ENCODE data around the gene TTC7B. TPM values are rescaled to one million over a fixed set of nuclear protein-coding genes. Genes with fewer than 3 reads are reported as not detected.
"Not testable (repeated sequence)": the region's sequence is repeated elsewhere in the genome, so short reads cannot be mapped to it uniquely, and the experiment has no call there.

The TTC7B gene
- total RNA-seq, 1 experiment from 2014 or later = 70.6 TPM

GRCh38 chr14:90839024-90839888 lies 23.0 kb upstream of the TTC7B start:
- no peak overlapping the region for H3K4me3 ChIP-seq (replicated peaks in 1 of 2; ENCODE audit: low read depth in 1 of 2, low read length in 2 of 2)
- H3K9ac ChIP-seq (ENCODE audit: low read length) = no peak overlapping the region
- TF ChIP-seq CEBPB (IDR thresholded peaks at IDR 0.05; ENCODE audit: low read depth) (no peak), CBX3 (IDR thresholded peaks at IDR 0.05; ENCODE audit: low read depth) (no peak), ZNF274 (IDR thresholded peaks at IDR 0.05; ENCODE audit: low read depth, low read length) (no peak), ZFX (IDR thresholded peaks at IDR 0.05) (no peak), SP1 (IDR thresholded peaks at IDR 0.05; ENCODE audit: low read depth) (no peak), POLR2A (IDR thresholded peaks at IDR 0.05; ENCODE audit: borderline replicate concordance, extremely low read depth, insufficient read depth, insufficient read length) (no peak), RAD21 (IDR thresholded peaks at IDR 0.05; ENCODE audit: low read depth) (no peak), EZH2phosphoT487 (IDR thresholded peaks at IDR 0.05; ENCODE audit: borderline replicate concordance) (no peak), JUND (IDR thresholded peaks at IDR 0.05) (no peak), TCF7L2 (IDR thresholded peaks at IDR 0.05; ENCODE audit: borderline replicate concordance, extremely low read depth, insufficient read depth, insufficient read length) (no peak), EZH2 (IDR thresholded peaks at IDR 0.05) (no peak), YY1 (IDR thresholded peaks at IDR 0.05; ENCODE audit: extremely low read depth, insufficient replicate concordance, low read depth, low read length) (no peak), POLR2AphosphoS5 (IDR thresholded peaks at IDR 0.05; ENCODE audit: low read depth, low read length) (no peak)
- TF ChIP-seq, protein P1, sequence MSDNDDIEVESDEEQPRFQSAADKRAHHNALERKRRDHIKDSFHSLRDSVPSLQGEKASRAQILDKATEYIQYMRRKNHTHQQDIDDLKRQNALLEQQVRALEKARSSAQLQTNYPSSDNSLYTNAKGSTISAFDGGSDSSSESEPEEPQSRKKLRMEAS (IDR thresholded peaks at IDR 0.05) = no peak
- ChIA-PET RAD21 (ENCODE audit: low non-redundant PET in 1 of 2, low total read pairs in 2 of 2, uncharacterized antibody in 2 of 2, unreplicated experiment in 2 of 2) (no interaction called here), POLR2A (no interaction called here), CTCF (no interaction called here)
- intact Hi-C loops (cut with micrococcal nuclease) = no loop called here
- H3K4me2 ChIP-seq (ENCODE audit: low read length) = no peak overlapping the region
- no peaks in the 10 kb centered on the region for H3K79me2 ChIP-seq (ENCODE audit: insufficient read depth, low read length)
- no peaks in the 10 kb centered on the region for H3K9me3 ChIP-seq (ENCODE audit: control insufficient read depth in 1 of 2, insufficient read depth in 1 of 2, low read depth in 1 of 2, low read length in 2 of 2)
- no peaks in the 10 kb centered on the region for H3K36me3 ChIP-seq (ENCODE audit: control insufficient read depth in 1 of 2, insufficient read depth in 2 of 2, low read length in 2 of 2)
- no peak overlapping the region for H2AFZ ChIP-seq (ENCODE audit: low read depth, low read length, poor library complexity, severe bottlenecking)
- ATAC-seq = no peak
- H3K9me2 ChIP-seq (ENCODE audit: insufficient read depth) = no peaks in the 10 kb centered on the region
- DNase-seq (ENCODE audit: low read depth, low spot score) = no peak
- no peak overlapping the region for H3K27ac ChIP-seq (ENCODE audit: low read depth, low read length)
- no peaks in the 10 kb centered on the region for H4K20me1 ChIP-seq (ENCODE audit: insufficient read depth)
- BruUV-seq (replicated peaks) = no TSS peak
- no peaks in the 10 kb centered on the region for H3K27me3 ChIP-seq (ENCODE audit: insufficient read depth, low read length)
- no peaks in the 10 kb centered on the region for H3K4me1 ChIP-seq (ENCODE audit: control insufficient read depth in 1 of 2, insufficient read depth in 2 of 2, low read length in 2 of 2)

GRCh38 chr14:90838531-90838930 lies 22.3 kb upstream of the TTC7B start:
- CTCF ChIA-PET; intact Hi-C loops (cut with micrococcal nuclease); RAD21 ChIA-PET (ENCODE audit: low non-redundant PET in 1 of 2, low total read pairs in 2 of 2, uncharacterized antibody in 2 of 2, unreplicated experiment in 2 of 2): not testable (repeated sequence)

More at GRCh38 chr14:90838531-90838930, 22.3 kb upstream of the TTC7B start:
- ATAC-seq; H3K36me3 ChIP-seq (ENCODE audit: control insufficient read depth in 1 of 2, insufficient read depth in 2 of 2, low read length in 2 of 2); H3K27ac ChIP-seq (ENCODE audit: low read depth, low read length); H3K9me2 ChIP-seq (ENCODE audit: insufficient read depth); H3K9me3 ChIP-seq (ENCODE audit: control insufficient read depth in 1 of 2, insufficient read depth in 1 of 2, low read depth in 1 of 2, low read length in 2 of 2); H3K4me3 ChIP-seq (replicated peaks in 1 of 2; ENCODE audit: low read depth in 1 of 2, low read length in 2 of 2); H3K4me2 ChIP-seq (ENCODE audit: low read length); BruUV-seq (replicated peaks); H3K9ac ChIP-seq (ENCODE audit: low read length); H3K27me3 ChIP-seq (ENCODE audit: insufficient read depth, low read length); DNase-seq (ENCODE audit: low read depth, low spot score); H3K79me2 ChIP-seq (ENCODE audit: insufficient read depth, low read length); H3K4me1 ChIP-seq (ENCODE audit: control insufficient read depth in 1 of 2, insufficient read depth in 2 of 2, low read length in 2 of 2); POLR2A ChIA-PET; H2AFZ ChIP-seq (ENCODE audit: low read depth, low read length, poor library complexity, severe bottlenecking); H4K20me1 ChIP-seq (ENCODE audit: insufficient read depth): not testable (repeated sequence)
